Prostate gland (tissue), 2 donors: Measurements from ENCODE around the gene C19orf12.

ENCODE experiments used
- CTCF ChIP-seq, 4 experiments: fragments of 200-600 bp in 2 of 4; fragments of 450-650 bp in 2 of 4; sonication (generic) in 2 of 4; IDR thresholded peaks; 1 replicate in 3 of 4; 2 replicates in 1 of 4; pipeline ENCODE4 v1.5.1; 2016 to 2019; ENCODE audit warnings: antibody characterized with exemption in 4 of 4, mild to moderate bottlenecking in 2 of 4, moderate library complexity in 2 of 4
- POLR2A ChIP-seq: fragments of 450-650 bp; IDR thresholded peaks from one replicate; pipeline ENCODE4 v1.6.1; 2016; ENCODE audit warnings: antibody characterized with exemption, mild to moderate bottlenecking
- POLR2AphosphoS5 ChIP-seq: sonication (generic); formaldehyde crosslinking; IDR thresholded peaks from one replicate; pipeline ENCODE4 v1.6.1; 2017; ENCODE audit warnings: antibody characterized with exemption

- no peak for TF ChIP-seq POLR2A
- no peak for TF ChIP-seq CTCF (IDR thresholded peaks at IDR 0.05)
- peak; percentile 58 for TF ChIP-seq POLR2AphosphoS5
Observed at GRCh38 chr19:29685326-29685725, 29.7 kb downstream of the C19orf12 start.
